DOHH2 (cell line): ENCODE measurements around the gene ZFAND3.

ENCODE experiments used
- CTCF ChIP-seq: fragments of 200-600 bp; sonication (generic); IDR thresholded peaks from one replicate; pipeline ENCODE4 v1.5.1; 2014; ENCODE audit warnings: antibody characterized with exemption, mild to moderate bottlenecking, low read depth, low read length; ENCODE audit not compliant: poor library complexity, severe bottlenecking
- EZH2phosphoT487 ChIP-seq: fragments of 200-600 bp; sonication (generic); IDR thresholded peaks from 2 replicates; pipeline ENCODE4 v1.6.1; 2017; ENCODE audit warnings: borderline replicate concordance, mild to moderate bottlenecking, antibody characterized with exemption, low read length, moderate library complexity, mixed read lengths

- TF ChIP-seq CTCF = no peak
- TF ChIP-seq EZH2phosphoT487 = no peak
Measured at GRCh38 chr6:38054527-38055202, 235.1 kb downstream of the ZFAND3 start.
